Hematopoietic multipotent progenitor cell treated with erythropoietin and hydrocortisone succinate and interleukin-3 and kit ligand, for 17 days (in vitro differentiated cells): ENCODE data around the gene FOXQ1.

Experiments
- DNase-seq: peaks from one replicate; pipeline ENCODE4 v3.0.0-alpha.2; 2015; ENCODE audit warnings: low spot score

The FOXQ1 gene

DNA sequence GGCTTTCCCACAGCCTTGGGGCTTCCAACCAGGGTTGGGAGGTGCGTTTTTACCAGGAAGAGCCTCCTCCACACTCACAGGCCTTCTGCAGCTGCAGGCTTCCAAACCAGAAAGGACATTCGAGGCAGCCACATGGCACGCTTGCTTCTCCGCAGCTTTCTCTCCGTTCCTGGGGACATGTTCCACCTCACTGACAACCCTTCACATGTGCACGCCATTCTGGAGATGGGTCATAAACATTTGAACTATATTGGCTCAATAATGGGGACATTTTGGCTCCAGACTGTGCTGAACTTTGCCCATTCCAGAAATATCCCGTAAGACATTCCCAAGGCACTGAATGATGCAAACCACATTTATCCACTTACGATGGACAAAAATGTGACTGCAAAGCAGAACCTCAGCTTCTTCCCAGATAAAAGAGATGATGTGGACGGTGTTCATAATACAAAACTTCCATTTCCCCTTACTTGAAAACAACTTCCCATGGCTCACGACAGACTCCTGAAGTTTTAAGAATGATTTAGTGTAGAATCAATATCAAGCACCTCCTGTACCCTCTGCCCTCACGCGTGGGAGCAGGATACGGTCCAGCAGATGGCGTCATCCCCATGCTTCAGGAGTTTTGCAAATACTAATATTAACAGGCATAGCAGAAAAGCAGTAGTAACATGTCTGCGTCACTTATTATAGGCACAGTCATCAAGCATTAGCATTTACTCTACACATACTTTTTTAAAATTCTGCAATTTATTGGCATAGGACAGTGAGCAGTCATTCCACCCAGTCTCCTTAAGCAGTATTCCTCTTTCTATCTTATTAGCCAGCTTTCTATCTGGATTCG lies 52.1 kb downstream of the FOXQ1 start:
- no peak for DNase-seq
